GM15510 (cell line): ENCODE results near the gene ATF2.

ENCODE experiments used
- POLR2A ChIP-seq: IDR thresholded peaks from 3 replicates; pipeline ENCODE4 v1.6.1; 2011; ENCODE audit warnings: borderline replicate concordance; ENCODE audit not compliant: insufficient read length; ENCODE audit errors: extremely low read depth

ATF2 gene

DNA sequence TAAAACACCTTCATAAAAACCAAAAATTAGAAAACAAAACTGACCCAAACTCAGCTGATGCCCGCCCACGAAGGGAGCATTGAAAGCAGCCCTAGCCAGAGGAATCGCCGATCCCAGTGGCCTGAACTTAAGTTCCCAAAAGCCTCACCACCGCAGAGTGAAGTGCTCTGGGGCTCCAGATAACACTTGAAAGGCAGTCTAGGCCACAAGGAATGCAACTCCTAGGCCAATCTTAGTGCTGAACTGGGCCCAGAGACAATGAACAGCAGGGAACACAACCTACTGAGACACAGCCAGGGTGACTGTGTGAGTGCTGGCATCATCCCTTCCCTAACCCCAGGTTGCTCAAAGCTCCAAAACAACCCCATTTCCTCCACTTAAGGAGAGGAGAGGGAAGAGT lies 103.2 kb downstream of the ATF2 start:
- no peak for TF ChIP-seq POLR2A

DNA sequence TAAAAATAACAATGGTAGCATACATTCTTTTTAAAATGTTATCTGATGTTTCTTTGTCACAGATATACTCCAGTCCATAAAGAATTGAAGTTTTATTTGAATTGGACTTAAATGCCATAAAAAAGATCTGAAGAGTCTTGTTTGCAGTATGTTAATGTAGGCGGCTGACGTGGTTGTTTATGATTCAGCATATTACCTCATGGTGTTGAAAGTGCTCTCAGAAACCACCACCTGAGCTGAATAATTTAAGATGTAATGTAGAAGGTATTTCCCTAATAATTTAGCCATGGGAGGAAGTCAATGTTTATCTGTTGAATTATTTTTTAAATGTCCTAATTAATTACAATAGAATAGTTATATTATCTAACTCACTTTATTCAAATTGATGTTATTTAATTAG lies 104.3 kb downstream of the ATF2 start:
- no peak for TF ChIP-seq POLR2A

DNA sequence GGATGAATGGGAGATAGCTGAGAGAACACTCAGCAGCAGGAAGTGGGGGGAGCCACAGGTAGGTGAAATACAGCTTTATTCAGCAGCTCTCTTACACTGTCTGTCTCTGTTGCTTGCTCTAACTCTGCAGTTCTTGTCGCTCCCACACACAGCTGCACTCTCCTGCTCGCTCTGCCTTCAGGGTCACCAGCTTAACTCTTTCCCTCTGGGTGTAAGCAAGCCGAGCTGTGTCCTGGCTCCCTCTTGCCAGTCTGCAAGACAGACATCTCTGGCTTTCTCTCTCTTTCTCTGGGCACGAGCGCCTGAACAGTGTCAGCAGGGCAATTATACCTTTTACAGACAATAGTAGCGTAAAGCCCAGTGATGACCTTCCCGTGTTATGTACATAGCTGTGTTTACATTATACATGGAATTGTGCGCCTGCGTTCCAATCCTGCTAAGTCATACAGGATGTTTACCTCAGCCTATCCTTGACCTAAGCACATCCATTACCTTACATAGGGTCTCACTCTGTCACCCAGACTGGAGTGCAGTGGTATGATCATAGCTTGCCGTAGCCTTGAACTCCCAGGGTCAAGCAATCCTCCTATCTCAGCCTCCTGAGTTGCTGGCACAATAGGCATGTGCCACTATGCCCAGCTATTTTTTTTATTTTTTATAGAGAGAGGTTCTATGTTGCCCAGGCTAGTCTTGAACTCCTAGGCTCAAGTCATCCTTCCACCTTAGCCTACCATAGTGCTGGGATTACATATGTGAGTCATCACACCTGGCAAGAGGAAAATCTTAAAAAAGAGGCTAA lies 105.0 kb downstream of the ATF2 start:
- TF ChIP-seq POLR2A = no peak

DNA sequence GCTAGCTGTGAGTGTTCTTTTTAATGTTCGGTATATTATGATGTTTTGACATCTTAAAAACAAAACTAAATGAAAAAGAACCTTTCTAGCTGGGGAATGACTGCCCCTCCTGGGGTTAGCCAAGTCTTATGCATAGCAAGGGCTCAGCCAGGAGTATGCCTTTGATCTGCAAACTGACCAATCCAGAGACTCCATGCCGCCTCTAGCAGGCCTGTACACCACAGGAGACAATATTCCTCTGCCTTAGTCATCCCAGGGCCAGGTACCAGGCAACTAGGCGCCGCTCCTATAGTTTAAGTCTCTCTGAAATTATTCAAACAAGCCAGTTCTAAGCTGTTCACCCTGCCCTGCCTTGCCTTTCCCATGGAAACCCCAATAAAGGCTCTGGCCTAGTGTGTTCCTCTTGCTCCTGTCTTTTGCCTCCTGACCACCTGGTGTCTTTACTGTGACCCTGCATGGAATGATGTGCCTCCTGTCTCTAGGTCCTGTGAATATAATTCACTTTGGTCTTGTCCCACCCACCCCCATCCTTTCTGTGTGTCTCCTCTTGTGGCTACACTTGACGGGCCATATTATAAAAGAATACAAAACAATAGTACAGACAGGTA lies 110.8 kb downstream of the ATF2 start:
- no peak for TF ChIP-seq POLR2A

DNA sequence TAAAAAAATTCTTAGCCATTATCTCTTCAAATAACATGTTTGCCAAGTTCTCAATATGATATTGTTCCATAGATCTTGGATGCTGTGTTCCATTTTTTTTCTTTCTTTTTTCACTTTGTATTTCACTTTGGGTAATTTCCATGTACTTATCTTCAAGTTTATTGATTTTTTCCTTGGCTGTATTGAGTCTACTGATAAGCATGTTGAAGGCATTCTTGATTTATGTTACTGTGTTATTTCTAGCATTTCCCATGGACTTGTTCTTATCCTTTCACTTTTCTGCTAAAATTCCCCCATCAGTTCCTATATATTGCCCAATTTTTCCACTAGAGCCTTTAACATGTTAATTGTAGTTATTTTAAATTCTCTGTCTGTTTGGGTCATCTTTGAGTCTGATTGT lies 112.0 kb downstream of the ATF2 start:
- no peak for TF ChIP-seq POLR2A

DNA sequence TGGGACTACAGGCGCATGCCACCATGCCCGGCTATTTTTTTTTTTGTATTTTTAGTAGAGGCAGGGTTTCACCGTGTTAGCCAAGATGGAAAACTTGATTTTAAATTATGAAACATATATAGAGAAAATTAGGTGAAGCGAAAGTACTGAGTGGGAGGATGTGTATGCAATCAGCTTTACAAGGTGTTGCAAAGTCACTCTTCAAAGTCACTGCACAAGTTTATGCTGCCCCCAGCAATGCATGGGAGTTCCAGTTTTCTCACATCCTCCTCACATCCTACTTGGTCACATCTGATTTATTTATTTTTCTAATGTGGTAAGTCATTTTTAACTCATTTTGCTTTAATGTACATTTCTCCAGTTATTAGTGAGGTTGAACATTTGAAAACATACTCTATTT lies 113.7 kb downstream of the ATF2 start:
- TF ChIP-seq POLR2A = no peak

DNA sequence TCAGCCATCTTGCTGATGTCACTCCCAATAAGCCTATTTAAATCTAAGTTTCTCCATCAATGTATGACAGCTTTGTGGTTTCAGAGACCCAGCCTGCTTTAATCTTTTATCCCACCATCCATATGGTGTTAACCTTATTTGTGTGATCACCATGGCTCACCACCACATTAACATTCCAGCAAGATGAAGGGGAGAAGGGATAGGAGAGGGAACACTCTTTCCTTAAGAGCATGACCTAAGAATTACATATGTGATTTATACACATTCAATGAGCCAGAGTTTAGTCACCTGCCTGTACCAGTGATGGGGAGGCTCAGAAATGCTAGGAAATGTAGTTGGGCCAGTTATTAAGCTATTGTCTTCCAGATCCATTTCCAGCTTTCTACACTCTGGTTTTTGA lies 118.3 kb downstream of the ATF2 start:
- TF ChIP-seq POLR2A = no peak

DNA sequence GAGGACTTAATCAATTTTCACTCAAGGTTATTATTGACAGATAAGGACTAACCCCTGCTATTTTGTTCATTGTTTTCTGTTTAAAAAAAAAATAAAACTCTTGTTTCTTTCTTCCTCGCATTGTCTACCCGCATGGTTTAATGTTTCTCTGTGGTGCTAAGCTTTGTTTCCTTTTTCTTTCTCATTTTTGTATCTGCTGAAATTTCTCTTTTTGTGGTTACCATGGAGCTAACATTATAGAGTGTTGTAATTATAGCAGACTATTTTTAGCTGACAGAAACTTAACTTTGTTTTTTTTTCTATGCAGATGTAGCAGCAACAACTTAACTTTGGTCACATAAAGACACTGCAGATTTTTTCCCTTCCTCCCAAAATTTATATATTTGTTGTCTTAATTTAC lies 119.7 kb downstream of the ATF2 start:
- no peak for TF ChIP-seq POLR2A

DNA sequence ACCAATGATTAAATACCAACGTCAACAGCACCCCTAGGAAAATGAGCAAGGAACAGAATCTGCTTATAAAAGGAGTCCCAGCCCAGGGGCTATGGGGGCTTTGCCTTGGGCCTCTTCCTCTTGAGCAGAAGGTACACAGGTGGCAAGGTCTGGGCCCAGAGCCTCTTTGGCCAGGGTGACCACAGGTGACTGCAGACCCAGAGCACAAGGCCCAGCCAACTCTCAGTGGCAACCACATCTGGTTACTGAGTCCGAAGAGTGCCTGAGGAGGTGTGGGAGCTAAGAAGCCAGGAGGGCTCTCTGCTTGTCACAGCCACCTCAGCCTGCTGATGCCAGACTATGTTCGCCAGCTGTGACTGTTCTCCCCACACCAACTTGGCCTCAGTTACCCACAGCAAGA lies 128.5 kb downstream of the ATF2 start:
- TF ChIP-seq POLR2A = no peak

DNA sequence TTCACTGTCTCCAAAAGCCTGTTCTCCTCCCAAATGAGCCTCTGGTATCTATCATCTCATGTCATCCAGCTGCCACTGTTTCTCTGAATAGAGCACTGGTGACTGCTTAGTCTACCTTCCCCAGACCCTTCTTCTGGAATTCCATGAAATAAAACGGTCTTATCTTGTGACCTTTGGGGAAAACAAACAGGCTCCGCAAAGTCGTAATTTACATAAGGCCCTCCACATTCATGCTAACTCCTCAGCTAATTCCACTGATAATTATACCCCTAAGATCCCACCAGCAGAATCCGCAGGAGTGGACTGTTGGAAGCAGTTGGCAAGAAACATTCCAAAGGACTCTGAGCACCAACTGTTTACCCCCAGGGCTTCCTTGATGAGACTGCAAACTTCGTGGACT lies 129.0 kb downstream of the ATF2 start:
- TF ChIP-seq POLR2A = no peak

DNA sequence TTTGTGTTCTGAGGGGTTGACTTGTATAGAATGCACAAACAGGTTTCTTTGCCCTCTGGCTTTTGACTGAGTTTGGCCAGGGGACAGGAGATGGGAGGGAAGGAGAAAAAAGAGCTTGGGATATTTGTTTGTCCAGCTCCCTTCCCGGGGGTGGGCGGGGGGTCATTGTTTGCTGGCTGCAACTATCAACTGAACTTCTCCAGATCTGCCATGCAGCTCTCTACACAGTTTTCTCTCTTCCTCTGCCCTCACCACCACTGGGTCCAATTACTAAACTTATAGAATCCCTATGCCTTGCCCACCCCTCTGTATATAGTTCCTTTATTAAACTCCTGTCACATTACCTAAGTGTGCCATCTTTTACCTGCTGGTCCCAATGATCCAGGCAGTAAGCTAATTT lies 130.1 kb downstream of the ATF2 start:
- TF ChIP-seq POLR2A = no peak

DNA sequence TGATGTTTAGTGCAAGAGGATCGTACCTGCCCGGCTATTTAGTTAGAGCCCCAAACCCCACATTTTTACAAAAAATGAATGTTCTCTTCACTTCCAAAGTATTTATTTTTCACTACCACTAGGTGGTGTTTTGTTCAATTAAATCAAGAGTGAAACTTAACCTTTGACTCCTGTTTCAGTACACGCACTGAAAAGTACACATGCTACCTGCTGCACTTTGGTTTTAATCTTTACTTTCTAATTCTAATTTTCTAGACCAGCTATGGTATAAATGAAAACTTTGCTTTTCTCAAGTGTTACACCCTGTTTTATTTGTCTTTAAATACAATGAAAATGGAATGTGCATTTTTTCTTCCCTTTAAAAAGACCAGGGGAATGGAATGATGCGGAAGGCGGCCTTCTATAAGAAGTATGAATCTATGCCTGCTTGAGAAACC lies 131.4 kb downstream of the ATF2 start:
- TF ChIP-seq POLR2A = no peak

DNA sequence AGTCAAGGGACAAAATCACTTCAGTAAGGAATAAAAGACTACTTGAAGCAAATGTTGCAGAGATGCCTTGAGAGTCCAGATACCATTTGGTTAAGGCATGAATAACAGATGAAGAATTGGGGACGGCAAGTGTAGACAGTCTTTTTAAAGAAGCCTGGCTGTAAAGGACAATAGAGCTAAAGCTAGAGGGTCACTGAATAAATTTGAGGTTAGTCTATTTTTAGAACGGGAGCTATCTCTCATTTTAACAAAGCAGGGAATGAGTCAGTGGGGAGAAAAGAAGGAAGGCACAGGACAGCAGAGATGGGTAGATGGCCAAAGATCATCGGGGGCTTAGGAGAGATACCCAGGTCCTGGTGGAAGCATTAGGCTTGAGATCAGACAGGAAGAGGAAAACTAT lies 132.2 kb downstream of the ATF2 start:
- TF ChIP-seq POLR2A = no peak

DNA sequence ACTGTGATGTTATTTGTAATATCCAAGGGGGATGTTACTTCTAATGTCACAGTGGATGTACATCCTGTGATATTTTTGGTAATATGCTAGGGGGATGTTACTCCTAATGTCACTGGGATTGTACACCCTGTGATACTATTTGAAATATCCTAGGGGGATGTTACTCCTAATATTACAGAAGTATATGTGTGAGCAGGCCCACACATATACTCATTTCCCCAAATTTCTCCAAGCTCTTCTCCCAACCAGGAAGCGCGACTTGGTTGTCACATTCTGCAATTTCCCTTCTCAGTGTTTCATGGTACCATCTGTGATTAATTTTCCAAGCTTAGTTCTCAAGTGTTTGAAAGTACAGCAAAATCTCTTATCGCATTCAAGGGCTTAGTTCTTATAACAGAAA lies 133.3 kb downstream of the ATF2 start:
- no peak for TF ChIP-seq POLR2A

DNA sequence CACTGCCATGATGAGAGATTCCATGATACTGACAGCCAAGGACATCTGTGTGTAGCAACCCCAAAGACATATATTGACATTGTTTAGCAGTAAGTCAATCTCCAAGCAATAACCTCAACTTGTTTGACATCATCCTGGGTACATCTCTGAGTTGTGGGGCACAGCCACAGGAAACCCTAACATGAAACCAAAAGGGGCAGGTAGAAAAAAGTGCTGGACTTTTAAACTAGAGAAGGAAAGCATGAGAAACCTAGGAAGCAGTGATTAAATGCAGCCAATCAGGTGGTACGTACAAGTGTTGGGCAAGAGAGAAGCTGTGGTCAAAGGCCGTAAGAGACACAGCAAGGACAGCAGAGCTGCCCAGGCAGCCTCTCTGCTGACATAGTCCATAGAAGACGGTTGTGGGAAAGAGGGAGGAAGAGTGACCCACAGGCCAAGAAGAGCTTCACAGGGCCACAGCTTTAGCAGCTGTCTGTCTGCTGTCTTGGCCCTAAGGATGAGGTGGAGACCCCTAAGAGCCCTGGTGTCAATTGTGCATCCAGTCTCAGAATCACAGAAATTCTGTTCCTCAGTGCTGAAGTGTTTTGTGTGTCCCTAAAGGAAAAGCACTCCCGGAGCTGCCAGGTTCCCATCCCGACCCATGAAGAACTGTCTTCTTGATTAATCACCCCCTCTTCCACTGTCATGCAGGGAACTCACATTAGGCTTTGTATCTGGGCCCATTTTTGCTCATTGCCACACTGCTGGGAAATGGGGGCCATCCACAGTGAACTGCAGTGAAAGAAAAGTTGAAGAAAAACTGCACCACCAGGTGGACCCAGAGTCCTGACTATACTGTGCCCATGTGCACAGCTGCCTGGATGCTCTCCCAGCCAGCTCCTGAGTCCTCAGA lies 137.4 kb downstream of the ATF2 start:
- no peak for TF ChIP-seq POLR2A

DNA sequence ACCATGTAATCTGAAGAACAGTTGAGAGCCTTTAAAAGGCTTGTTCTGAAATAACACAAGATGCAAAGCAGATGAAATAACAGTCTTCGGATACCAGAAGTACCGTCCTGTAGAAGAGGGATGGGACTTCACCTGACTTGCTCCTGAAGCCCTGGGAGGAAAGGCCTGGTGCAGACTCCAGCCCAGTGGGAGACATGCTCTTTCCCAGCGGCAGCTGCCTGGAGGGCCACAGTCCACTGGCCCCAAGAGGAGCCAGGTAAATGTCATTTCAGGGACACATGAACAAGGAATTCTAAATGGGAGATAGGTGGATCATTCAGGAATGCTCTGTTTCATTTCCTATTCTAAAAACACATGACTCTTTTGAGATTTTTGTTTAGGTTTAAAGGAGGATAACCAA lies 140.2 kb downstream of the ATF2 start:
- TF ChIP-seq POLR2A = no peak

DNA sequence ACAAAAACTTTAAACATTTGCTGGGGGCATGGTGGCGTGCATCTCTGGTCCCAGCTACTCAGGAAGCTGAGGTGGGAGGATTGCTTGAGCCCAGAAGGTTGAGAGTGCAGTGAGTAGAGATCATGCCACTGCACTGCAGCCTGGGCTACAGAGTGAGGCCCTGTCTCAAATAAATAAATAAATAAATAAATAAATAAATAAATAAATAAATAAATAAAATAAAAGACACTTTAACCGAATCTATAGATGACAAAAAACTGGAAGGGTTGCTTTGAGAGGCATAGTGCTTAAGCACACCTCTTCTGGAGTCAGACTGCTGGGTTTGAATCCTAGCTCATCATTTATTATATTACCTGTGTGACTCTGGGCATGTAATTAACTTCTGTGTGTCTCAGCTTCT lies 141.6 kb downstream of the ATF2 start:
- no peak for TF ChIP-seq POLR2A

DNA sequence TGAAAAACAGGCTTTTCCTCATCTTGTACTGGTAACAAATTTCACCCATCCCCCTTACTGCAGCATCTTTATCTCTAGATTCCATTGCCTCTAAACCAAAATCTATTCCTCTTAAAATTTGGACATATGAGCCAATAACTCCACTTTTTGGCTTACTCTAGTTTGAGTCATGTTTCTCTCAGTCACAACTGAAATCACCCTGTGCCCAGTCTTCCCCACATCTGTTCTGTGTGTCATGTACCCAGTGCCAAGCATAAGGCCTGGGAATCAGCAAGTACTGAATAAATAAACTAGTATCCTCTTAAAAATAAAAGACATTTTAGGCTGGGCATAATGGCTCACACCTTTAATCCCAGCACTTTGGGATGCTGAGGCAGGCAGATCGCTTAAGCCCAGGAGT lies 142.1 kb downstream of the ATF2 start:
- no peak for TF ChIP-seq POLR2A
